Astrocyte of the cerebellum (primary cell): ENCODE results near the gene TMEM117.
A peak's percentile ranks its signal among the peaks of the same experiment; 100 is the strongest.

Experiments
- DNase-seq: peaks from one replicate; pipeline ENCODE4 v3.0.0-alpha.2; 2011; ENCODE audit warnings: low read depth
- H3K4me3 ChIP-seq: 2 replicates; pipeline ENCODE4 v1.5.1; 2011; ENCODE audit warnings: mild to moderate bottlenecking, low read depth, low read length, moderate library complexity
- in situ Hi-C: cut with HindIII; loops from 2 replicates; pipeline ENCODE4 v1.10.0; 2017; ENCODE audit warnings: low sequenced_read_pairs
- TF ChIP-seq, protein P1 (sequence below): IDR thresholded peaks from 2 replicates; pipeline ENCODE4 v1.5.1; 2012; ENCODE audit warnings: low read length, low read depth, moderate library complexity, mild to moderate bottlenecking; ENCODE audit errors: missing control alignments

TMEM117 gene

DNA sequence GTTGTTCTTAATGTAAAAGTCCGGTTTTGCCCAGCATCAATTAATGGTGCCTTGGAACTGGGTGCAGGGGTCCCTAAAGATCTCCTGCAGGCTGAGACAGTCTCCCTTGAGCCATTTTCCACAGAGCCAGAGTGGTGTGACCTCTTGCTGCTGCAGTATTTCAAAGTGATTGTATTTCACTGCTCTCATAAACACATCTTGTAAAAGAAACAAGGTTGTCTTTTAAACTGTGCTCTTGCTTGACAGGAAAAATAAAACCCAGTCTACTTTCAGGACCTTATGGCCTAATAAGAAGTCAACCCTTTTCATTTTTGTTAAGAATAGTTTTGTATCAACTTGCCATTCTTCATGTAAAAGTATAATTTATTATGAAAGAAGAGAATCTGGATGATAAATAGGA is 44.7 kb downstream of the TMEM117 start:
- H3K4me3 ChIP-seq: no peak overlapping the region
- DNase-seq: no peak
- TF ChIP-seq, protein P1, sequence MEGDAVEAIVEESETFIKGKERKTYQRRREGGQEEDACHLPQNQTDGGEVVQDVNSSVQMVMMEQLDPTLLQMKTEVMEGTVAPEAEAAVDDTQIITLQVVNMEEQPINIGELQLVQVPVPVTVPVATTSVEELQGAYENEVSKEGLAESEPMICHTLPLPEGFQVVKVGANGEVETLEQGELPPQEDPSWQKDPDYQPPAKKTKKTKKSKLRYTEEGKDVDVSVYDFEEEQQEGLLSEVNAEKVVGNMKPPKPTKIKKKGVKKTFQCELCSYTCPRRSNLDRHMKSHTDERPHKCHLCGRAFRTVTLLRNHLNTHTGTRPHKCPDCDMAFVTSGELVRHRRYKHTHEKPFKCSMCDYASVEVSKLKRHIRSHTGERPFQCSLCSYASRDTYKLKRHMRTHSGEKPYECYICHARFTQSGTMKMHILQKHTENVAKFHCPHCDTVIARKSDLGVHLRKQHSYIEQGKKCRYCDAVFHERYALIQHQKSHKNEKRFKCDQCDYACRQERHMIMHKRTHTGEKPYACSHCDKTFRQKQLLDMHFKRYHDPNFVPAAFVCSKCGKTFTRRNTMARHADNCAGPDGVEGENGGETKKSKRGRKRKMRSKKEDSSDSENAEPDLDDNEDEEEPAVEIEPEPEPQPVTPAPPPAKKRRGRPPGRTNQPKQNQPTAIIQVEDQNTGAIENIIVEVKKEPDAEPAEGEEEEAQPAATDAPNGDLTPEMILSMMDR: no peak
- in situ Hi-C loops: loop anchor here (10.0 kb wide), 2 partner anchors 106 to 386 kb away; no protein-coding TSS in a partner anchor

DNA sequence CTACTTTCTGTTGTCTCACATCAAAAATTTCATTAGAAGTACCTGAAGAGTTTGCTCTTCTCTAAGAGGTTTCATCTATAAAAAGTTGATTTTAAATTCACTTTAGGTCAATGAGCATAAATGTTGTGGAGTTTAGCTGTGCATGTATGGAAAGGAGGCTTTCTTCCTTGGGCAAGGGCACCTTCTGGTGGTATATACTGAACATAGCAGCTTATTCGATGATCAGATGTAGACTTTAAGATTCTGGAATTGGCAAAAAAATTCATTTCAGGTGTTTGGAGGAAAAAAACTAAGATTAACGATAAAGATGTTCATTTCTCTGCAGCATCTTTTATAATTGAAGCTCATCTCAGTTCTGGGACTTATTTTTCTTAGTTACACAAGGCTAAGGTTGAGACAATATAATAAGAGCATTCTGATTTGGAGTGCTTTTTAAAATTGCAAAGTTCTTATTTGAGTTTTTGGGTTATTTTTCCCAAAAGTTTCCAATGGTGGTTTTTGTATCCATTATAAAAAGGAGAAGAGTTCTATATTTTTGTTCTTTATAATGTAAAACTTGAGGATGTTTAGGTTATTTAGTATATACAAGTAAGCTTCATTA is 46.8 kb downstream of the TMEM117 start:
- in situ Hi-C loops: loop anchor here (10.0 kb wide), 2 partner anchors 108 to 388 kb away; no protein-coding TSS in a partner anchor
- TF ChIP-seq, protein P1: peak; percentile 88
- peak; percentile 61 for DNase-seq
- H3K4me3 ChIP-seq: no peak overlapping the region

DNA sequence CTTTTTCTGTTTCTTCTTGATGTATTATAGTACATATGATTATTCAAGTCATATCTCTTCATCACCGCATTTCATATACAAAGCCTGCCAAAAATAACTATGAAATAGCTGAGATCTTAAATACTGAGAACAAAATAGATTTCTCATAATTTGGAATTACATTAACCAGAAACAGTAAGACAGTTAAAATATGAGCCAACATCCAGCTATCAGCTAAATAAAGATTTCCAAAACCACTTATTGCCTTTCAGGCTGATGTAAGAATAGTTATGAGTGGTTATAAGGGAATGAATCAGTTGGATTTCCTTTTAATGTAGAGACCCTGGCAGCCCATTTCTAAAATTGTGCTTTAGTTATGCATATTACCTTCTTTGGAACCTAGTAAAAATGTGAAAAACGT is 47.4 kb downstream of the TMEM117 start:
- no peak for DNase-seq
- in situ Hi-C loops: loop anchor here (10.0 kb wide), 2 partner anchors 109 to 389 kb away; no protein-coding TSS in a partner anchor
- TF ChIP-seq, protein P1: no peak
- H3K4me3 ChIP-seq: no peak overlapping the region

DNA sequence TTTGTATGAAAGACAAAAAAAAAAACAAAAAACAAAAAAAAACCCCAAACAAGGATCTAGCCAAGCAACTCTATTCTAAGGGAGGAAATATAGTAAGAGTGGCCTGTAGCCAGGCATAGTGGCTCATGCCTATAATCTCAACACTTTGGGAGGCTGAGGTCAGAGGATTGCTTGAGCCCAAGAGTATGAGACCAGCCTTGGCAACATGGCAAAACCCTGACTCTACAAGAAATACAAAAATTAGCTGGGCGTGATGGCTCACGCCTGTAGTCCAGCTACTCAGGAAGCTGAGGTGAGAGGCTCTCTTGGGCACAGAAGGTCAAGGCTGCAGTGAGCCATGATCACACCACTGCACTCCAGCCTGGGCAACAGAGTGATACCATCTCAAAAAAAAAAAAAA is 47.9 kb downstream of the TMEM117 start:
- in situ Hi-C loops: loop anchor here (10.0 kb wide), 2 partner anchors 109 to 389 kb away; no protein-coding TSS in a partner anchor
- H3K4me3 ChIP-seq: no peak overlapping the region
- TF ChIP-seq, protein P1: no peak
- DNase-seq: no peak

DNA sequence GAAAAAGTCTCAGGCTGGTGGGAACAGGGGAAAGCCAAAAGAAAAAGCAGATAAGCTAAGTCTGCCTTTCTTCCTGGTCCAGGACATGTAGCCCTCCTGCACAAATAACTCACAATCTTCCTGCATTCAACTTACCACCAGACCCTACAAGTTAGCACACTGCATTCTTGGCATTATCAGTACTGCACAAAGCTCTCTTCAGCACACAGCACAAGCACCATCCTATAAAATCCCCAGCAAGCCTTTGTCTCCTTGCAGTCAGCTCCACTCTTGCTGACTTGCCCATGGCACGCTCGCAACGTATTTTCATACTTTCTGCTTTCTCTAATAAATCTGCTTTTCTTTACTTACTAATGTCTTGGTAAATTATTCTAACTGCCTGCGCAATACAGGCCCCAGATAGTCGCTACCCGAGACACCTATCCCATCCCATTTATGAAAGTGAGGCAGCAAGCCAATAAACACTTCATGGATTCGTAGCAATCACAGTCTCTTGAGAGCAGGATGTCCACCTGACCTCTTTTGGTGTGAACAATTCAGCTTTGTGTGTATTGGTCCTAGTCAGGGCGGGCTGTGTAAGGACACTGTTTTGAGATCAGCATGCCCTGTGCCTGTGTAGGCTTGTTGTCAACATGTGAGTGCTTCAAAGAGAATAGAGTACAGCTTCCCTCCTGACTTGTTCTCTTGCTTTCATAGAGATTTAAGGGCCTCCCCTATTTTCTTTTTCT is 49.0 kb downstream of the TMEM117 start:
- in situ Hi-C loops: loop anchor here (10.0 kb wide), 2 partner anchors 110 to 390 kb away; no protein-coding TSS in a partner anchor
- DNase-seq: no peak
- no peak overlapping the region for H3K4me3 ChIP-seq
- TF ChIP-seq, protein P1: no peak

DNA sequence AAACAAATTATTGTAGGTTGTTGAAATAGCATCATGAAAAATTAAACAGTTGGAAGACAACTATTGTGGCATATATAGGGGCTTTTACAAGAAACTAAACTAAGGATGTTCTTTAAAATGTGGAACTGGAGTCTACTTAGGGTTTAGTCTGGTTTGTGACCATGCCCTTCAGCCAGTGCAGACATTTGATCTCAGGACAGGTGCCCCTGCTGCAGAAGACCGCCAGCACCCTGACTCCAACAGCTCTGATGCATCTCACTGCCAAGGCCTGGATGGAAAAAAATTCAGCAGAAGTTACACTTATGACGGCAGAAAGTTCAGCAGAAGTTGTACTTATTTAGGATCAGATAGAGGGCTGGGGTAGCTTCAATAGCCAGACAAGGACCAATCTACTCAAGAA is 51.5 kb downstream of the TMEM117 start:
- DNase-seq: no peak
- no peak overlapping the region for H3K4me3 ChIP-seq
- TF ChIP-seq, protein P1: no peak
- in situ Hi-C loops: loop anchor here (10.0 kb wide), 2 partner anchors 113 to 393 kb away; no protein-coding TSS in a partner anchor
